ENCODE data around the gene GRIK2.

The GRIK2 gene

GRCh38 chr6:101399616-101400162 is 6.2 kb downstream of the GRIK2 start:
- Histone ChIP-seq H3K4me3 (no peak overlapping the region), H3K27ac (no peak overlapping the region)

- no peak overlapping the region for H3K4me3 ChIP-seq
Measured at GRCh38 chr6:101400326-101401135, 7.0 kb downstream of the GRIK2 start.

GRCh38 chr6:101401171-101401570 is 7.7 kb downstream of the GRIK2 start:
- Histone ChIP-seq H3K4me3 (no peak overlapping the region), H3K27ac (no peak overlapping the region)

More at GRCh38 chr6:101400326-101401135, 7.0 kb downstream of the GRIK2 start:
- H3K27ac ChIP-seq = no peak overlapping the region

- Histone ChIP-seq H3K4me3 (no peak overlapping the region), H3K27ac (no peak overlapping the region)
Measured at GRCh38 chr6:101401792-101402621, 8.5 kb downstream of the GRIK2 start.

- Histone ChIP-seq H3K27ac (no peak overlapping the region), H3K4me3 (no peak overlapping the region)
Measured at GRCh38 chr6:101402622-101403031, 9.1 kb downstream of the GRIK2 start.

GRCh38 chr6:101403216-101403945 is 9.9 kb downstream of the GRIK2 start:
- H3K27ac ChIP-seq = no peak overlapping the region
- H3K4me3 ChIP-seq = no peak overlapping the region

GRCh38 chr6:101404775-101405174 is 11.3 kb downstream of the GRIK2 start:
- Histone ChIP-seq H3K4me3 (no peak overlapping the region), H3K27ac (no peak overlapping the region)

- Histone ChIP-seq H3K27ac (no peak overlapping the region), H3K4me3 (no peak overlapping the region)
Measured at GRCh38 chr6:101413773-101414172, 20.3 kb downstream of the GRIK2 start.

GRCh38 chr6:101417900-101418299 is 24.4 kb downstream of the GRIK2 start:
- H3K4me3 ChIP-seq = no peak overlapping the region
- H3K27ac ChIP-seq = no peak overlapping the region

GRCh38 chr6:101422251-101422650 is 28.7 kb downstream of the GRIK2 start:
- Histone ChIP-seq H3K27ac (no peak overlapping the region), H3K4me3 (no peak overlapping the region)

- no peak overlapping the region for H3K27ac ChIP-seq
- no peak overlapping the region for H3K4me3 ChIP-seq
Measured at GRCh38 chr6:101422811-101423210, 29.3 kb downstream of the GRIK2 start.

GRCh38 chr6:101429270-101429669 is 35.8 kb downstream of the GRIK2 start:
- H3K27ac ChIP-seq = no peak overlapping the region

GRCh38 chr6:101429845-101430244 is 36.3 kb downstream of the GRIK2 start:
- no peak overlapping the region for H3K4me3 ChIP-seq
- no peak overlapping the region for H3K27ac ChIP-seq

More at GRCh38 chr6:101429270-101429669, 35.8 kb downstream of the GRIK2 start:
- no peak overlapping the region for H3K4me3 ChIP-seq

- H3K4me3 ChIP-seq = no peak overlapping the region
- H3K27ac ChIP-seq = no peak overlapping the region
Measured at GRCh38 chr6:101433141-101433540, 39.6 kb downstream of the GRIK2 start.

GRCh38 chr6:101434601-101435000 is 41.1 kb downstream of the GRIK2 start:
- no peak overlapping the region for H3K27ac ChIP-seq

GRCh38 chr6:101435038-101435437 is 41.5 kb downstream of the GRIK2 start:
- no peak overlapping the region for H3K4me3 ChIP-seq
- no peak overlapping the region for H3K27ac ChIP-seq

More at GRCh38 chr6:101434601-101435000, 41.1 kb downstream of the GRIK2 start:
- no peak overlapping the region for H3K4me3 ChIP-seq

GRCh38 chr6:101439790-101440189 is 46.3 kb downstream of the GRIK2 start:
- Histone ChIP-seq H3K4me3 (no peak overlapping the region), H3K27ac (no peak overlapping the region)

GRCh38 chr6:101443315-101443714 is 49.8 kb downstream of the GRIK2 start:
- no peak overlapping the region for H3K27ac ChIP-seq
- no peak overlapping the region for H3K4me3 ChIP-seq

- Histone ChIP-seq H3K27ac (peak overlapping the region in 2 of 21 experiments; percentile 7 to 20), H3K4me3 (no peak overlapping the region)
Measured at GRCh38 chr6:101444717-101445116, 51.2 kb downstream of the GRIK2 start.

- Histone ChIP-seq H3K27ac (peak overlapping the region in 1 of 21 experiments; percentile 20), H3K4me3 (no peak overlapping the region)
Measured at GRCh38 chr6:101445527-101445926, 52.0 kb downstream of the GRIK2 start.

All from skin epidermis (tissue), 12 donors.